ENCODE data around the gene TRIM17. TPM values are rescaled to one million over a fixed set of nuclear protein-coding genes. Genes with fewer than 3 reads are reported as not detected.
A peak's percentile ranks its signal among the peaks of the same experiment; 100 is the strongest.

The TRIM17 gene
- total and polyA plus RNA-seq, 9 of the 15 experiments (the other 6 are each of a cell fraction or from before 2014, with no cell fraction given): not detected

- TF ChIP-seq KLF10 (CRISPR knock-in tag; IDR thresholded peaks at IDR 0.05): no peak
- TF ChIP-seq LARP7 (IDR thresholded peaks at IDR 0.05): no peak
- peak in 1 of 2 experiments; percentile 53; a peak in 1 of 3 replicates for TF ChIP-seq CBX3 (IDR thresholded peaks at IDR 0.05; ENCODE audit: borderline replicate concordance in 1 of 2, low read length in 2 of 2)
- 0 out of 2 replicates have a peak, but pooled peaks have one; percentile 14 for TF ChIP-seq ZNF830 (CRISPR knock-in tag; IDR thresholded peaks at IDR 0.05)
- no peak for TF ChIP-seq SAP30 (IDR thresholded peaks at IDR 0.05; ENCODE audit: borderline replicate concordance, insufficient read depth, low read depth, low read length, poor library complexity, severe bottlenecking)
- TF ChIP-seq MAFF (IDR thresholded peaks at IDR 0.05; ENCODE audit: low read length): 0 out of 2 replicates have a peak, but pooled peaks have one; percentile 7
- no peak for TF ChIP-seq MCM7 (IDR thresholded peaks at IDR 0.05)
- no peak for TF ChIP-seq ZNF143 (CRISPR knock-in tag; IDR thresholded peaks at IDR 0.05)
- no peak; a peak in 1 of 4 replicates for TF ChIP-seq SIX5 (IDR thresholded peaks at IDR 0.05; ENCODE audit: borderline replicate concordance in 1 of 2, insufficient read depth in 1 of 2, low read depth in 1 of 2, low read length in 2 of 2)
- peak; percentile 69 to 89 for TF ChIP-seq MNT (conservative IDR thresholded peaks at IDR 0.05)
- no peak for TF ChIP-seq FOXP1 (CRISPR knock-in tag; IDR thresholded peaks at IDR 0.05)
- no peak for TF ChIP-seq ZNF384 (IDR thresholded peaks at IDR 0.05; ENCODE audit: low read depth, low read length)
- TF ChIP-seq C11orf30 (IDR thresholded peaks at IDR 0.05; ENCODE audit: low read depth): no peak
- peak; percentile 78 for TF ChIP-seq ESRRA (IDR thresholded peaks at IDR 0.05; ENCODE audit: borderline replicate concordance, low read depth)
- no peak for TF ChIP-seq ZBTB34 (CRISPR knock-in tag; IDR thresholded peaks at IDR 0.05)
- TF ChIP-seq NEUROD1 (IDR thresholded peaks at IDR 0.05; ENCODE audit: borderline replicate concordance, low read depth, low read length, partially characterized antibody): peak; percentile 72
- TF ChIP-seq NFE2L1 (tag; IDR thresholded peaks at IDR 0.05; ENCODE audit: borderline replicate concordance, low read depth): no peak
- no peak for TF ChIP-seq MCM5 (IDR thresholded peaks at IDR 0.05; ENCODE audit: low read depth)
- 0 out of 2 replicates have a peak, but pooled peaks have one; percentile 12 for TF ChIP-seq KLF1 (tag; IDR thresholded peaks at IDR 0.05)
- TF ChIP-seq ZNF232 (CRISPR knock-in tag; IDR thresholded peaks at IDR 0.05): no peak
- TF ChIP-seq ERF (CRISPR knock-in tag; IDR thresholded peaks at IDR 0.05): no peak
- peak; percentile 47 for TF ChIP-seq POLR2G (IDR thresholded peaks at IDR 0.05; ENCODE audit: low read depth, low read length)
- TF ChIP-seq CREBBP (IDR thresholded peaks at IDR 0.05; ENCODE audit: low read depth, low read length): no peak
- peak; percentile 30; the same call in 1 of the 2 replicates for TF ChIP-seq DIDO1 (tag; IDR thresholded peaks at IDR 0.05; ENCODE audit: low read depth)
- TF ChIP-seq ZNF41 (CRISPR knock-in tag; conservative IDR thresholded peaks at IDR 0.05): peak; percentile 75
Observed at GRCh38 chr1:228368801-228369607, 47.7 kb downstream of the TRIM17 start (continued).

All from K562 (cell line).